Stimulated activated CD8-positive, alpha-beta memory T cell treated with anti-CD3 and anti-CD28 coated beads, Interleukin-4, amount 100 ng/mL, for 1 hour (primary cell): Measurements from ENCODE around the gene CHSY1.
"Not testable (repeated sequence)": the region's sequence is repeated elsewhere in the genome, so short reads cannot be mapped to it uniquely, and the experiment has no call there.

Experiments used
- DNase-seq, 2 donors: peaks; one replicate each; pipeline ENCODE4 v3.0.0-alpha.2; 2020; ENCODE audit warnings: low read depth in 2 of 2, low spot score in 1 of 2

The CHSY1 gene

DNA sequence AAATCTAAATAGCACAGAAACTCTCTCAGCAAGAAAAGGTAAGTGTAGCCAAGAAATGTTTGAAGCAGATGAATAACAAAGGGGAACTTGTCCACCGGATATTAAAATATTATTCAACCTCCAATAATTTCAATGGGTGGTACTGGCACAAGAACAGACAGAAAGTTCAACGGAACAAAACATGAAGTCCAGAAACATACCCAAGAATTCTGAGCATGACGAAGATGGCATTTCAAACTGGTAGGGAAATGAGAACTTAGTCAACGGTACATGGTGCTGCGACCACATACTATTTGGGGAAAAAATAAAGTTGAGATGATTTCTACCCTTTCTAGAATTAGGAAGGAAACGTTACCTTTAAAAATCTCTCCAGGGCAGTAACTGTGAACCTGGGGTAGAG, 5.5 kb downstream of the CHSY1 start:
- no peak for DNase-seq

DNA sequence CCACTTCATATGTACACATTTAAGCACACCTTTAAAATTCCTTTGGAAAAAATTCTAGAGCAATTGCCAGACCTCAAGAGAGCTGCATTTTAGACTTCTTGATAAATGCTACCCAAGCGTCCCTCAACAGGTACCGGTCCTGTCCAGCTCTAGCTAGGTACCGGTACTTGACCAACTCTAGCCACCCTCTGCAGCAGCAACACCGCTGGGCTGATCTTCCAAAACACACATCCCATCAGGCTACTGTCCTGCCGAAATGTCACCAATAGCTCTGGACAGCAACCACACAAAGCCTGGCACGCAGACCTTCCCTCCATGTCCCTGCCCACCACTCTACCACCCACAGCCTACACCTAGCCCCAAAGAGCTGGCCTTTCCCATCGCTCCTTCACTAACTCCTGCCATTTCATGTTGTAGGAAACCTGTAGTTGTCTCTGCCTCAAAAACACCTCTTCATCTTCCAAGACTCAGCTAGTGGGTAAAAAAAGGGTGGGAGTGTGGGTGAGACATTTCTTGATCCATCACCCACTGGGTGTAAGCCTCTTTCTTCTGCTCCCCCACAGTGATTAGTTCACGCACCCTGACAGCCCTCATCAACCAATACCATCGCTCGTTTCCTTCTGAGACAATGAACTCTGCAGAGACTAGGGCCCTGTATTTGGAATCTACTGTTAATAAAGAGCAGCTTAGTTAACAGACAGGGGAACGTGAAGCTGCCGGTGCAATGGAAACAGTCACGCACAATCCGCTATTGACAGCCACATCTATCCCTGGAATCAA, 6.8 kb downstream of the CHSY1 start:
- no peak for DNase-seq

DNA sequence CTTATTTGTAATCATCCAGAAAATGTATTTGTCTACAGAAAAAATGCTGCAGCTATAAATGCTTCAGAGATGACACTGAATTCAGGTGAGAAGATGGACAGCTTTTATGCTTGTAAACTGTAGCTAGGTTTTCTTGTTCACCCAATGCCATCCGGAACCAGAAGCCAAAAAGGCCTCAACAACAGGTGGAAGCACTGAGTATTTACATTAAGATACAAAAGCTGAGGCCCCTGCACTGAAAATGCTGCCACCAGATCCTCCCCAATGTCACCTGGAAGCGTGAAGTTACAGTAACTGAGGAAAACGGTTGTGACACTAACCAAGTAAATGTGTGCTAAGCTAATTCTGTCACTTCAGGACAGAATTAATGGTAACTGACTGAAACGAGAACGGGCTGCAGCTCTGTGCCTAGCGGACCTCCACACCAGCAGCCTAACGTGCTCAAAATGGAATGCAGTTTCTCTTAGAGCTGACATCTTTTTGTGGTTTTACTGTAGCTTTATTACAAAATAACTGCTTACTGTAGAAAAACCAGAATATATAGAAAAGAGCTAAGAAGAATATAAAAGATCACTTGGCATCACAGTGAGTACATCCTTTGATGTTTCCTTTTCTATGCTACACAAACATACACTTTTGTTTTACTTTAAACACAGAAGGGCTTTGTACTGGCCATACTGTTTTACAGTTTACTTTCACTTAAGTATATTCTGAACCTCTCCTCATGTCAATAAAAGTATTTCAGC, 7.6 kb downstream of the CHSY1 start:
- no peak for DNase-seq

DNA sequence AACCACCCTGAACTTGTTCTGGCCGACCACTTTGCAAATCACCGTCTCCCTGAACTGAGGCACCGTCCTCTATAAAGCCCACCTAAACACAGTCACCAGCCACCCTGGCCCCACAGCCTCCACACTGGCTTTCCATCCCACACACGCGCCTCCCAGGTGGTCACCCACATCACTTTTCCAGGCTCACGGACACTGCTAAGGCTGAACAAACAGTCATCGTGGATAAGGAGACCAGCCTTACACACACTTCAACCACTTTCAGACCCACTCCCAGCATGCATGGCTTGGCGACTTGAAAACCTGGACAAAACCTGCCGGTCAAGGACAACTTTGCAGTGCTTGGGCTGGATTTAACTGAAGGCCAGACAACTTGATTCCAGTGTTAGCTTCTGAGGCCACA, 8.4 kb downstream of the CHSY1 start:
- DNase-seq: no peak

DNA sequence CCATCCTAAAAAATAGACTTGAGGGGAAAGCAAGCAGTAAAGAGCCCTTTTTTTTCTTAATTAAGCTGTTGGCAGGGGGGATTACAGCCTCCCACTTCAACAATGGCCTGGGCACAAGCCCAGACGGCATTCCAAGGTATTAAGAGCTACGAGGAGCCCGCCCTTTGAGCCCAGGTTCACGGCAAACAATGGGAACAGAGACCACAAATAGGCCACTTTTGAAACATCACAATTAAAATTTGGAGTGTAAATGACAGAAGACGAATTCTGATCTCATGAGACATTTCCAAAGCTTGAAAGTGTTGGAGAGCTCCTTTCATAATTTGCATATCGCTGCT, 8.9 kb downstream of the CHSY1 start:
- no peak for DNase-seq

DNA sequence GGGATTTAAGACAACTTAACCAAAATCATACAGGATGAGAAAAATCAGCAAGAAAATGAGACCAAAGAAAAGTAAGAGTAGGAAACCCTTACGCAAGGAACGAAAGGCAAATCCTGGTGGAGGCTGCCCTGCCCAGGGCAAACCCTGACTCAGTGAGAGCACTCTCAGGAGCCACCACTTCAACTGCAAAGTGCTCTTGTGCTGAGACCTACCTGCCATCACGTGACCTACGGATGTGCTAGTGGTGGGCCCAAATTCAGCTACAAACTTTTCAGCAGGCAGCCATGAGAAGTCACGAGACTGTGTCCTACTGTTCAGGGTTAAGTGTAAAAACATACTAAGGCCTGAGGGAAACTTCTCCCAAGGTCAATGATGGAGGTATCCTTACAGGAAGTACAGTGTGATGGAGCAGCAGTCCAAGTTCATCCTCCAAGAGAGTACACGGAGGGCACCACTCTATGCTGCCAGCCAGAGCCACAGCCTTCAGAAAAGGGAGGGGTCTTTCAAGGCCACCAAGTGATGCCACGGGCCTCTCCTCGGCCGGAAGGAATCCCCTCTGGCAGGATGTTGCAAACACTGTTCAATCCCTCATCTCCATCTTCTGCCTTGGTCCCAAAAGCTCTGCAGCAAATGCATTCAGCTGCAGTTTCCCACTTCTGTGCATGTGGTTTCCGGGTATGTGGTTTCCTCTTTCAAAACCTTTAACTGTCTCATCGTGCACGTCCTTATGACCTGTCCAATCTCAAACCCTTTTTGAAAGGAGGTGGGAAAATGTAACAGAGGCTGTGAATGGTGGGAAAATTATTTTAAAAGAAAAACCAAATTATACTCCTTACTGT, 9.5 kb downstream of the CHSY1 start:
- peak; percentile 33 to 36 for DNase-seq

DNA sequence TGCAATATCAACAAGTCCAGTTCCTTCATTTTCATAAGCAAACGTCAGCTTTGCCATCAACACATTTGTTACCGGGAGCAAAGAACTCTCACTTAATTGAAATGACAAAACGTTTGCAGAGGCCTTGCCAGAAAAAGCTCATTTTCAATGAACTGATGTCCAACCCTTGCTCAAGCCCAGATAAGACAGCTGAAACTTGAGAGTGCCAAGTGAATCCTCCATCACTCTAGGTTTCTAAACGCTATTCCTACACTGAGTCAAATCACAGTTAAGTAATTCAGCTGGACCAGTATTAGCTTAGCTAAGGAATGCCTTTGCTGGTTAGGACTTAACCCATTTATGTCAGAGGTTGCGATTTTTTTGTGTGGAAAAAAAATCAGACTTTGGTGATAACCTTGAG, 11.5 kb downstream of the CHSY1 start:
- DNase-seq: no peak

DNA sequence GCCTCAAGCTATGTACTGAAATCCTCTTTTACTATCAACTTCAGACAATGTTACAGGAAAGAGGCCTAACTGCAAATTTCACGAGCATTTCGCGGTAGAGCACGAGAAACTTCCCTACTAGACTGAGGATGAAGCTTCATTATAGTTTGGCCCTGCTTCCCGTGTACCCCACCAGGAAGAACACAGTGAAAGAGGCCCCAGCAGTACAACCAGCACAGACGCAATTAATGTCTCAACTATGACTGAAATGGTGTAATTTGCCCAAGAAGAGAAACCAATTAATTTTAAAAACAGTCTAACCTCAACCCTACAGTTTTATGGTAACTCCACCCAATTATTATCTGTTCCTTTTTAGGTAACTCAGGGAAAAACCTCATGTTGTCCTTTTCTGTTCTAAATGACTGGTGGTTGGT, 12.1 kb downstream of the CHSY1 start:
- DNase-seq: no peak

DNA sequence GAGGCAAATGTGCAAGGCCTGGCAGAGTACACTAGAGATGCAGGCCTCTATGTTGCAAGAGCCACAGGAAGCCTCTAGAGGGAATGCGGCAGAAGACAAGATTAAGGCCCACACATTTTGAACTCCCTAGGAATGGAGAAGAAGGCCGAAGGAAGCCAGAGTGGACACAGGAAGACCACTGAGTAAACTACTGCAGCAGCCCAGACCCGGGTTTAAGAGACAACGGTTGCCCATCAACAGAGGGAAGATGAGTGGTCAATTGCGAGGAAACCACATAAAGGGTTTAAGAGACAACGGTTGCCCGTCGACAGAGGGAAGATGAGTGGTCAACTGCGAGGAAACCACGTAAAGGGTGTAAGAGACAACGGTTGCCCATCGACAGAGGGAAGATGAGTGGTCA, 14.6 kb downstream of the CHSY1 start:
- DNase-seq: no peak

DNA sequence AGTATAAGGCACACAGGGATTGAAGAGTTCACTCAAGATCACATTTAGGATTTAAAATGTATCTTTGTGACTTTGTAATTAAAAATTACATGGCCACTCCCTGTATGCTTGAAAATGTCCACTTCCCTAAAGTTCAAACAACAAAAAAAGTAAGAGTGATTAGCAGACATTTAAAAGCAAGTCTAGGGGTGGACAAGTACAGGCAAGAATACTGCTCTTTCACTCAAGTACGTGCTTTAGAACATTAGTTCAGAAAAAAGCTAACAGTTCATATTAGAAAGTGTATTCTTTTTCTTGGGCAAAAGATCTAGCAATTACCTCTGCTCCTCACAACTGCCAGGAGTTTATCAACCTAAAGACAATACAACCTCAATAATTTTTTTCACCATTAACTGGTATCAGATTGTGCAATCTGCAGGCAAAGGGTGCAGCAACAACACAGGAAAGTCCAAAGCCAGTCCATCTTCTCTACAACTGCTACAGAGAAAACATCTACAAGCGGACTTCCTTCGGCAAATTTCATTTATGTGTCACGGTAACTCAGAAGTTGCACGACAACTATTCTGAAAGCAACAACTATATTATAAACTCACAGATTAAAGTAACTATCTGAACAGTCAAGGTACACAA, 18.1 kb downstream of the CHSY1 start:
- DNase-seq: no peak

DNA sequence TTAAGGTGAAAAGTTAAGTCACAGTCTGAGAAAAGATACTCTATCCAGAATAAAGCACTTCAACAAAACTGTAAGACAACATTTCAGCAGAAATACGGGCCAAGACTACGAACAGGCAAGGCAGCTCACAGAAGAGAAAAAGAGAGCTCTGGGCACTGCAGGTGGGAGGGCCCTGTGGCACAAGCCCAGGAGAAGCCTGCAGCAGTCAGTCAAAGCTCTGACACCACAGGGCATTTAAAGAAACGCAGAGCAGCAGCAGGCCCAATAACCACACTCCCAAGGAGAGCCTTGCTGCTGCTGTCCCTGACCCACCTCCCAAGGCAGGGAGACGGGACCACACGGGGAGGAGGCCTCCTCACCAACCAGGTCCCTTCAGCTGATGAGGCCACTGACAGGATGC, 19.2 kb downstream of the CHSY1 start:
- DNase-seq: no peak

DNA sequence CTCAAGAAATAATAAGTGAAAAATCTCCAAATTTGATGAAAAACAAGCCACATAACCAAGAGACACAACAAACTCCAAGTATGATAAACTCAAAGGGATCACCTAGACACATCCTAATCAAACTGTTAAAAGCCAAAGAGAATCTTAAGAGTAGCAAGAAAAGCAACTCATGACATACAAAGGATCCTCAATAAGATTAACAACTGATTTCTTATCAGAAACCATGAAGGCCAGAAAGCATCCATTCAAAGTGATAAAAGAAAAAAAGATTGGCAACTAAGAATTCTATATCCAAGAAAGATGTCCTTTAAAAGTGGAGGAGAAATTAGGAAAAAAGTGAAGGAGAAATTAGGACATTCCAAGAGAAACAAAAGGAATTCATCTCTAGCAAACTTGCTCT, 23.5 kb downstream of the CHSY1 start:
- DNase-seq: no peak

DNA sequence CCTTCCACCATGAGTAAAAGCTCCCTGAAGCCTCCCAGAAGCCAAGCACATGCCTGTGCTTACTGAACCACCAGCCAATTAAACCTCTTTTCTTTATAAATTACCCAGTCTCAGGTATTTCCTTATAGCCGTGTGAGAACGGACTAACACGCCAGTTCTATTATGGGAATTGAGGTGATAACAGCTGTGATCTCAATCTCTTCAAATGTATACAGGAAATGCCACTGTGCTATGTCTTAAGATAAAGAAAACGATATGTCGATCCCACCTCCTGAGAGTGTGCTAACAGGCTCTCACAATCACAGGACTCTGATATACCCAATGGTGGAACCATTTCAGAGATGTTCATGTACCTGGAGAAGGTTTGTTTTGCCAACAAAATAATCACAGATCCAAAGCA, 26.2 kb downstream of the CHSY1 start:
- DNase-seq: no peak

DNA sequence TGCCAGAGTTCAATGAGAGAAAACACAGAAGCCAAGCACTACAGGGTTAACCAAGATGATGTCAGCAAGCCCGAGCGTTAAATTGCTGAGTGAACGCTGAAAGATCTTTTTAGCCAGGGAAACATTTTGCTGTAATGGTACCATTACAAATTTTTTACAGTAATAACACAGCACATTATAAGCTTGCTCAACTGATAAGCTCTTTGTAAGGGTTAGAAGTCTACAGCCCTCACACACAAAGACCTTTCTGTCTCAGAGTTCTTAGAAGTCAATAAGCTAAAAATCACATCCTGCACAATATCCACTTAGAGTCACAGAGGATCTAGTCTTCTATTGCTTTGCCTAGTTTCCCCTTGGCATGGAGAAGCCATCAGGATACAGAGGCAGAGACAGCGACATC, 29.9 kb downstream of the CHSY1 start:
- DNase-seq: no peak

DNA sequence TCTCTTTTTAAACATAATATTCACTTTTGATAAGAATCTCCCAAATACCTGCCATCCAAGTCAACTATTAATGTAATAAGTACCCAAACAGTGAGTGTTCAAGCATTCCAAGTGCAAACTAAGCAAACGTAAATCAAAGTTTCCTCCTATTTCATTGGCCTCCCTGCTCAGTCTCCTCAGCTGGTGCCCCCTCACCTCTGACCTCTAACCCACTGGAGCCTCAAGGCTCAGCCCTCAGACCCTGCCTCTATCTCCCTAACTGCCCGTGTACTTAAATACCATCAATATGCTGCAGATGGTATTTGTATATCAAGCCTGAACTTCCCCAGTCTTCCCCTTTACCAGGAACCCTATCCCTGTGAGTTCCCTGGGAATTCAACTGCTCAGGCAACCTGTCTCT, 31.8 kb downstream of the CHSY1 start:
- DNase-seq: no peak

DNA sequence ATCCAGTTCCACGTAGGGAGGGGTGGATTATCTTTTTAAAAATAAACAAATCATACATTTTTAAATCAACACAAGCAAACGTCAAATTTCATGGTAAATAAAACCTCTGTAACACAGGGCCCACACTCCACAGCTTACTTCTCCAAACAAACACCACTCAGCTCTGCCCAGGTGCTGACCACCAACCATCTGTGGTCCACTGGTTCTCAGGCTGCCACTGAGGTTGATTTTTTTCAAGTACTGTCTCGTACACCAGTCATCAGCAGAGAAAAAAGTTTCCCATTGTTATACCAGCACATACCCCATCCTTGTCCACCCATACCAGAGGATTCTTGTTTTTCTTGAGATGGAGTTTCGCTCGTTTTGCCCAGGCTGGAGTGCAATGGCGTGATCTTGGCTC, 32.4 kb downstream of the CHSY1 start:
- DNase-seq: no peak

DNA sequence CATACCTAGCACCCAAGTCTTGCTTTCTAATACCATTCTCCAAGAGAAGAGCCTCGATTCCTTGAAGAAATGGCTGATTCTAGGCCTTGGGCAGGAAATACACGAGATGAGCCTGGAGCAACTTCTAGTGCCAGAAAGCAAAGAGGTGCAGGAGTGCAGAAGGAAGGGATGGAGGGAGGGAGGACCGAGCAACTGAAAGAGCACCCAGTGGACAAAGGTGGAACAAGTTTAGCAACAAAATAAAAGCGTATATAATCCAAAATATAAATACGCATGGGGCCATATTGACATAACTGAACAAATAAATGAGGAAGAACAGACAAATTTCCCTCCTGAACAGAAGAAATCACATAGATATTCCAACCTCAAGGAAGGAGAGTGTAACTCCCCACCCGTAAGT, 34.4 kb downstream of the CHSY1 start:
- no peak for DNase-seq

DNA sequence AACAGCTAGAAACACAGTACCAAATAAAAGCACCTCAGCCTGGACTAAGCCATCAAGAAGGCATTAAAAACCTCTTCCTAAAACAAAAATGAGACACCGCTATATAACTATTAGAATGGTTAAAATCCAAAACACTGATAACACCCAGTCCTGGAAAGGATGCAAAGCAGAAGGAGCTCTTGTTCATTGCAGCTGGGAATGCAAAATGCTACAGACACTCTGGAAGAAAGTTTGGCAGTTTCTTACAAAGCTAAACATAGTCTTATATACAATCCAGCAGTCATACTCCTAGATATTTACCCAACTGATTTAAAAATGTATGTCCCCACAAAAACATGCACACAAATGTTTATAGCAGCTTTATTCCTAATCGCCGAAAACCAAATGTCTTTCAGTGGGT, 35.7 kb downstream of the CHSY1 start:
- no peak for DNase-seq

DNA sequence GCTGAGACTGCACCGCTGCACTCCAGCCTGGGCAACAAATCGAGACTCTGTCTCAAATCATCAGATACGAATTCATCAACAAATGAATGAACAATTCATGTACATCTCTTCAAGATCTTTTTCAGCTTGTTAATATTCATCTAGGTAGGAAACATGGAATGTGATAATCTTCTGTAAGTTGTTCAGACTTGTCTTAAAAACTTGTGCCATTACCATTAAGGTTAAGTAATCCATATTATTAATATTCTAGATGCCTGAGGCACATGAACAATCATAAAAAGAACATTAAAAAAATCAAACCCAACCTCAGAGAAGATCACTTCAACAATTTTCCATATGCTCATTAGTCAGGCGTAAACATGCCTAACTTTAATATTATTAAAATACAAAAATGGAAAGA, 36.2 kb downstream of the CHSY1 start:
- DNase-seq: no peak

DNA sequence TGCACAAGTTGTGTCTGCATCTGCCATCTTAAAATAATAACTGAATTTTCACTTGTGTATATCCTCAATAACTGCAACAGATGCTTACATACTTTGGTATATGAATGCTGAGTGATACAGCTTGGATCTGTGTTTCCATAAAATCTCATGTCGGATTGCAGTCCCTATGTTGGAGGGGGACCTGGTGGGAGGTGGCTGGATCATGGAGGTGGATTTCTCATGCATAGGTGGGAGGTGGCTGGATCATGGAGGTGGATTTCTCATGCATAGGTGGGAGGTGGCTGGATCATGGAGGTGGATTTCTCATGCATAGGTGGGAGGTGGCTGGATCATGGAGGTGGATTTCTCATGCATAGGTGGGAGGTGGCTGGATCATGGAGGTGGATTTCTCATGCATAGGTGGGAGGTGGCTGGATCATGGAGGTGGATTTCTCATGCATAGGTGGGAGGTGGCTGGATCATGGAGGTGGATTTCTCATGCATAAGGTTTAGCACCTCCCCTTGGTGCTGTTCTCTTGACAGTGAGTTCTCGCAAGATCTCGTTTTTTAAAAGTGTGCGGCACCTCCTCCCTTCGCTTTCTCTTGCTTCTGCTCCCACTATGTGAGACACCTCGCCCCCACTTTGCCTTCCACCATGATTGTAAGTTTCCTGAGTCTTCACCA, 37.3 kb downstream of the CHSY1 start:
- not testable (repeated sequence) for DNase-seq

DNA sequence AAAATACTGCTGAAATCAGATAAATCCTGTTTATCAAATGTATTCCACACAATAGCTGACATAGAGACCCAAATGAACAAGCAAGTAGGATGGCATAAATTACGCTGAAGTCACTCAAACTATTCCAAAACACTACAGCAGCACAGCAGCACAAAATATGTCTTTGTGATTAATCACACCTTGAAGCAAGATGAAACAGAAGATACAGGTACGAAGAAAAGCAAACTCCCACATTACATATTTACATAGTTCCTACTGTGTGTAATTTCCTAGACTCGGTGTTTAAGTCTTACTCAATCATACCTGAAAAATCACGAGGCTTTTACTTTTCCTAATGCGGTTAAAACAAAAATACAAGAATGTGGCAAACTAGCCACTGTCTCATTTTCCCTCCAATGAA, 38.3 kb downstream of the CHSY1 start:
- DNase-seq: no peak
